ENCODE measurements around the gene WNT11.

The WNT11 gene

DNA sequence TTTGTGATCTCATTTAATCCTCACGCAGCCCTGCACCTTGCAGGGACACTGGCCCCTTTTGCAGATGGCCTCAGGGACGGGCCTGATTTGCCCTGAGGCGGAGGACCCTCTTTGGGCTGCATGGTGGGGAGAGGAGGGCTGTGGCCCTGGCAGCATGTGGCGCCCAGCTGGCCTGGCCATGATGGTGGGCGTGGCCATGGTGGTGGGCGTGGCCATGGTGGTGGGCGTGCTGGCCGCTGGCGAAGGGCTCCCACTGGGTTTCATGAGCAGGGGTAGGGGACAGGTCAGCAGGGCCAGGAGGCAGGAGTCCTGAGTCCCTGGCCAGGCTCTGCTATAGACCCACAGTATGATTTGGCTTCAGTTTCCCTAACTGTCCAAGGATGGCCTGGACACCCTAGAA, 13.1 kb downstream of the WNT11 start:
- H3K4me3 ChIP-seq (ENCODE audit: low read depth, low read length): no peak overlapping the region
- no peaks in the 10 kb centered on the region for H3K9me3 ChIP-seq (ENCODE audit: control insufficient read depth, insufficient read depth, low read length)
- H3K27me3 ChIP-seq (ENCODE audit: control insufficient read depth, insufficient read depth, low read length): no peaks in the 10 kb centered on the region
- no peaks in the 10 kb centered on the region for H3K4me1 ChIP-seq (ENCODE audit: control insufficient read depth, insufficient read depth, low read length)
- H3K36me3 ChIP-seq (ENCODE audit: control insufficient read depth, insufficient read depth, low read length): no peaks in the 10 kb centered on the region
- no peak overlapping the region for H3K9ac ChIP-seq (ENCODE audit: low read depth, low read length)

DNA sequence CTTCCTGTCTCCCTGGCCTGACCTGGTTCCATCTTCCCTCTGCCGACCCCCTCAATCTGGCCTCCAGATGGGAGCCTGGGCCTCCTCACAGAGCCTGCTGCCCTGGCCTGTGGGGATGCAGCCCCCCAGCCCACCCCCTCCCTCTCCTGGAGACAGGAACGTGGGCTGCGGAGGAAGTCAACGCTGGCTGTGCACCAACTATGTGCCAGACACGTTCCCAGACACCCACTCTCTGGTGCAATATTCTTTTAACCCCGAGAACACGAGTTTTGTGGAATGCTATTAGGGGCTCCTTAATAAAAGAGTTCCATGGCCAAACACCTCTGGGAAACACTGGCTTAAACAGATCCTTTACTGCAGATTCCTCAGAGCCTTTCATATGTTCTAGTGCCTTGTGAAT, 15.9 kb downstream of the WNT11 start:
- H3K4me3 ChIP-seq (ENCODE audit: low read depth, low read length): no peak overlapping the region
- no peaks in the 10 kb centered on the region for H3K27me3 ChIP-seq (ENCODE audit: control insufficient read depth, insufficient read depth, low read length)
- no peaks in the 10 kb centered on the region for H3K36me3 ChIP-seq (ENCODE audit: control insufficient read depth, insufficient read depth, low read length)
- H3K4me1 ChIP-seq (ENCODE audit: control insufficient read depth, insufficient read depth, low read length): no peaks in the 10 kb centered on the region
- no peaks in the 10 kb centered on the region for H3K9me3 ChIP-seq (ENCODE audit: control insufficient read depth, insufficient read depth, low read length)
- H3K9ac ChIP-seq (ENCODE audit: low read depth, low read length): no peak overlapping the region

DNA sequence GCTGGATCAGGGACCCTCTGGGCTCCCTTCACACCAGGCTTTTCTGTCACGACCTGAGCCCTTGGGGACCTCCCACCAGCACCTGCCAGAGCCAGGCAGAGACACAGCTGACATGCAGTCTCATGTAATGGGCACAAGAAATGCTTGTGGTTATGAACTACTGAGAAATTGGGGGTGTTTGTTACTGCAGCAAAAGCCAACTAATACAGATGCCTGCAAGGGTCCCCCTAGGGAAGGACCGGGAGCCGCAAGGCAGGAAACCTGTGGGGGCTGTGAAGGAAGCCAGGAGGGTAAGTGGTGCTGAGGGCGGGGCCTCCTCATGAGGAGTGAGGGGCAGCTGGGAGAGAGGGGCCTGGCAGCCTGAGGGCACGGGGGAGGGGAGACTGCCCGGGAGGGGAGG, 16.6 kb downstream of the WNT11 start:
- no peaks in the 10 kb centered on the region for H3K4me1 ChIP-seq (ENCODE audit: control insufficient read depth, insufficient read depth, low read length)
- no peak overlapping the region for H3K9ac ChIP-seq (ENCODE audit: low read depth, low read length)
- no peaks in the 10 kb centered on the region for H3K27me3 ChIP-seq (ENCODE audit: control insufficient read depth, insufficient read depth, low read length)
- H3K4me3 ChIP-seq (ENCODE audit: low read depth, low read length): no peak overlapping the region
- no peaks in the 10 kb centered on the region for H3K9me3 ChIP-seq (ENCODE audit: control insufficient read depth, insufficient read depth, low read length)
- H3K36me3 ChIP-seq (ENCODE audit: control insufficient read depth, insufficient read depth, low read length): no peaks in the 10 kb centered on the region

- H3K4me1 ChIP-seq (ENCODE audit: control insufficient read depth, insufficient read depth, low read length): no peaks in the 10 kb centered on the region
- no peak overlapping the region for H3K9ac ChIP-seq (ENCODE audit: low read depth, low read length)
- H3K27me3 ChIP-seq (ENCODE audit: control insufficient read depth, insufficient read depth, low read length): no peaks in the 10 kb centered on the region
- H3K9me3 ChIP-seq (ENCODE audit: control insufficient read depth, insufficient read depth, low read length): no peaks in the 10 kb centered on the region
- no peaks in the 10 kb centered on the region for H3K36me3 ChIP-seq (ENCODE audit: control insufficient read depth, insufficient read depth, low read length)
- no peak overlapping the region for H3K4me3 ChIP-seq (ENCODE audit: low read depth, low read length)
Measured at GRCh38 chr11:76188873-76189272, 17.4 kb downstream of the WNT11 start.

- H3K36me3 ChIP-seq (ENCODE audit: control insufficient read depth, insufficient read depth, low read length): no peaks in the 10 kb centered on the region
- H3K9ac ChIP-seq (ENCODE audit: low read depth, low read length): no peak overlapping the region
- H3K27me3 ChIP-seq (ENCODE audit: control insufficient read depth, insufficient read depth, low read length): no peaks in the 10 kb centered on the region
Measured at GRCh38 chr11:76186776-76187279, 19.5 kb downstream of the WNT11 start.

DNA sequence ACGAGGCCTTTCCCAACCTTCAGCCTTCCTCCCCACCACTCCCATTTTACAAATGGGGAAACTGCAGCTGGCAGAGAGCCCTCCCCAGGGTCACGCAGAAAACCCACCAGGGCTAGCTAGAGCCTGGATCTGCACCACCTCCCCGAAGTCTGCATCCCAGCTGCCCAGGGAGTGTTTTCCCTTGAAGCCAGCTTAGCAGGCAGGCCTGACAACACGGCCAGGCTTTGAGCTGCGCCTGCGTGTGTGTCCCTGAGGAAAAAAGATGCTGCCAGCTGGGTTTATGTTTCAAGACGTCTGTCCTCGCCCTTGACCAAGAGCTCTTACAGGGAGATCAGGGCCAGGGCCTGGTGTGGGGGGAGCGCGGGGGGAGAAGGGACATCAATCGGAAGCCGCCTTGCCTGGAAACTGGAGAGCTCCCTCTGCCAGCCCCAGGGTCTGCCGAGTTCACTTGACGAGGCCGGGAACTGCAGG, 20.3 kb downstream of the WNT11 start:
- no peaks in the 10 kb centered on the region for H3K4me1 ChIP-seq (ENCODE audit: control insufficient read depth, insufficient read depth, low read length)
- H3K9me3 ChIP-seq (ENCODE audit: control insufficient read depth, insufficient read depth, low read length): no peaks in the 10 kb centered on the region
- H3K9ac ChIP-seq (ENCODE audit: low read depth, low read length): no peak overlapping the region
- H3K27me3 ChIP-seq (ENCODE audit: control insufficient read depth, insufficient read depth, low read length): no peaks in the 10 kb centered on the region
- H3K36me3 ChIP-seq (ENCODE audit: control insufficient read depth, insufficient read depth, low read length): no peaks in the 10 kb centered on the region
- no peak overlapping the region for H3K4me3 ChIP-seq (ENCODE audit: low read depth, low read length)

More at GRCh38 chr11:76186776-76187279, 19.5 kb downstream of the WNT11 start:
- Histone ChIP-seq H3K4me3 (ENCODE audit: low read depth, low read length) (no peak overlapping the region), H3K4me1 (ENCODE audit: control insufficient read depth, insufficient read depth, low read length) (no peaks in the 10 kb centered on the region), H3K9me3 (ENCODE audit: control insufficient read depth, insufficient read depth, low read length) (no peaks in the 10 kb centered on the region)

GRCh38 chr11:76185511-76185910, 20.8 kb downstream of the WNT11 start:
- no peaks in the 10 kb centered on the region for H3K27me3 ChIP-seq (ENCODE audit: control insufficient read depth, insufficient read depth, low read length)
- no peaks in the 10 kb centered on the region for H3K36me3 ChIP-seq (ENCODE audit: control insufficient read depth, insufficient read depth, low read length)
- H3K4me1 ChIP-seq (ENCODE audit: control insufficient read depth, insufficient read depth, low read length): no peaks in the 10 kb centered on the region
- no peaks in the 10 kb centered on the region for H3K9me3 ChIP-seq (ENCODE audit: control insufficient read depth, insufficient read depth, low read length)
- H3K4me3 ChIP-seq (ENCODE audit: low read depth, low read length): no peak overlapping the region
- no peak overlapping the region for H3K9ac ChIP-seq (ENCODE audit: low read depth, low read length)

DNA sequence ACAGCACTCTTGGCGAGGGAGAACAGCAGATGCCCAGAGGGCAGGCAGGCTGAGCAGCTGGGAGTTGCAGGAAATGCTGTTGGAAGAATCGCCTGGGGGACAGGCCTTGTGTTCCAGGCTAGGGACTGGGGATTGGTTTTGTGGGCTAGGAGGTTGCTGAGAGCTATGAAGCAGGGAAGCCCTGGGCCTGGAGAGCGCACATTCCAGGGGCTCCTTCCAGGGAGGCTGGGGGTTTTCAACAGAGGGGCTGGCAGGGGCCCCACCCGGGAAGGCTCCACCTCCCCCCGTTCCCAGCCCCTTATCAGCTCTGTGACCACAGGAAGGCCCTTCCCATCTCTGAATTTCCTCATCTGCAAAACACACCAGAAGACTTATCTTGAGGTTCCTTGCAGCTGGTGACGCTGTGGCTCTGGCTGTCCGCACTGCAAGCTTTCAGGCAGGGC, 21.7 kb downstream of the WNT11 start:
- no peaks in the 10 kb centered on the region for H3K27me3 ChIP-seq (ENCODE audit: control insufficient read depth, insufficient read depth, low read length)

DNA sequence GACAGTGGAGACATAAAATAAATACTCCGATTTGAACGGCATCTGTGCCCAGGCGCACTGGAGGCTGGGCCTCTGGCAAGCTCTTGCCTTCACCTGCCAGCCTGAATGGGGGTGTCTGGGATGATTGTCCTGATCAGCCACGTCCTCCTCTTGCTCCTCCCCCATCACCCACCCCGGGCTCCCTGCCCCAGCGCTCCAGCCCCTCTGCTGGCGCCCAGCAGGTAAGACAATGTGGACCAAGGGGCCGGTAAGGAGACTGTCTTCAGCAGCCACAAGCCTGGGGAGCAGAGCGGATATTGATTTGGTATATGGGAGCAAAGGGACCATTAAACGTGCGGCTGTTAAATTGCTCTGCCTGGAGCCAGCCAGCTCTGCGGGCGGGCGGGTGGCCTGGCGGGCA, 24.9 kb downstream of the WNT11 start:
- H3K36me3 ChIP-seq (ENCODE audit: control insufficient read depth, insufficient read depth, low read length): no peaks in the 10 kb centered on the region
- no peaks in the 10 kb centered on the region for H3K9me3 ChIP-seq (ENCODE audit: control insufficient read depth, insufficient read depth, low read length)
- peaks cover 2% of the 10 kb centered on the region for H3K4me1 ChIP-seq (ENCODE audit: control insufficient read depth, insufficient read depth, low read length)
- H3K27me3 ChIP-seq (ENCODE audit: control insufficient read depth, insufficient read depth, low read length): no peaks in the 10 kb centered on the region
- H3K9ac ChIP-seq (ENCODE audit: low read depth, low read length): no peak overlapping the region
- no peak overlapping the region for H3K4me3 ChIP-seq (ENCODE audit: low read depth, low read length)

More for the DNA sequence above, 21.7 kb downstream of the WNT11 start:
- Histone ChIP-seq H3K36me3 (ENCODE audit: control insufficient read depth, insufficient read depth, low read length) (no peaks in the 10 kb centered on the region), H3K9me3 (ENCODE audit: control insufficient read depth, insufficient read depth, low read length) (no peaks in the 10 kb centered on the region), H3K4me3 (ENCODE audit: low read depth, low read length) (no peak overlapping the region), H3K9ac (ENCODE audit: low read depth, low read length) (no peak overlapping the region), H3K4me1 (ENCODE audit: control insufficient read depth, insufficient read depth, low read length) (no peaks in the 10 kb centered on the region)

GRCh38 chr11:76179147-76179546, 27.2 kb downstream of the WNT11 start:
- H3K27me3 ChIP-seq (ENCODE audit: control insufficient read depth, insufficient read depth, low read length): no peaks in the 10 kb centered on the region
- H3K9me3 ChIP-seq (ENCODE audit: control insufficient read depth, insufficient read depth, low read length): no peaks in the 10 kb centered on the region
- H3K36me3 ChIP-seq (ENCODE audit: control insufficient read depth, insufficient read depth, low read length): no peaks in the 10 kb centered on the region
- no peak overlapping the region for H3K9ac ChIP-seq (ENCODE audit: low read depth, low read length)
- no peak overlapping the region for H3K4me3 ChIP-seq (ENCODE audit: low read depth, low read length)
- peaks cover 2% of the 10 kb centered on the region for H3K4me1 ChIP-seq (ENCODE audit: control insufficient read depth, insufficient read depth, low read length)

DNA sequence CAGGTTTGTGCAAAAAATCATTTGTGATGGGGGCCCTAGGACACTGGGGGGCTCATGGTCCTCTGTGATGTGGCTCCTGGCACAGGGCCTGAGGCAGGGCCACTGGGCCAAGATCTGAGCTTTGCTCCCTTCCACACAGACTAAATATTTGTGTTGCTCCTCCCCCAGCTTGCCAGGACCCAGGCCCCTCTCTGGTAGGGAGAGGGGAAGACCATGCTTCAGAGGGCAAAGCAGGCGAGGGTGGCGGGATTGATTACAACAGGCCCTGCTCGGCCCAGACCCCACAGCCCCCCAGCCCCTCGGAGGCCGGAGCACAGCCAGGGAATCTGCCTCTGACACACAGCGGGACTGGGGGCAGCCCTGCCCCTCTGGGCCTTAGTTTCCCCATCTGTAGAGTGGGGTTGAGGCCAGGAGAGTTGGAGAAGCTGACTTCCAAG, 29.0 kb downstream of the WNT11 start:
- no peaks in the 10 kb centered on the region for H3K27me3 ChIP-seq (ENCODE audit: control insufficient read depth, insufficient read depth, low read length)
- no peak overlapping the region for H3K4me3 ChIP-seq (ENCODE audit: low read depth, low read length)
- H3K9ac ChIP-seq (ENCODE audit: low read depth, low read length): no peak overlapping the region
- H3K9me3 ChIP-seq (ENCODE audit: control insufficient read depth, insufficient read depth, low read length): no peaks in the 10 kb centered on the region
- peaks cover 2% of the 10 kb centered on the region for H3K4me1 ChIP-seq (ENCODE audit: control insufficient read depth, insufficient read depth, low read length)
- no peaks in the 10 kb centered on the region for H3K36me3 ChIP-seq (ENCODE audit: control insufficient read depth, insufficient read depth, low read length)

DNA sequence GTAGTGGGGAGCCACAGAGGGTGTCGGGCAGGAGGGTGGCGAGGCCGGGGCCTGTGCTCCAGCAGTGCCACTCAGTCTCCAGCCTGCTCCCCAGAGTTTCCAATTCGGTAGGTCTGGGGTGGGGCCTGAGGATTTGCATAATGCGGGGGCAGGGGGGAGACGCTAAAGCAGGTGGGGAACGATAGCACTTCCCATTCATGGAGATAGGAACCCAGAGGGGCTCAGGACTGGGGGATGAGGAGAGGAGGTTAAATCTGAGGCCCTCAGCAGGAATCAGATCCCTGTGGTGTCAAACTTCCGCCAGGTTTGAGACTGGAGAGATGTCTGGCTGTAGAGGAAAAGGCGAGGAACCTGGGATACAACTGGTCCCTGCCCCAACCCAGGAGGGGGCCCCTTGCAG, 29.8 kb downstream of the WNT11 start:
- no peaks in the 10 kb centered on the region for H3K9me3 ChIP-seq (ENCODE audit: control insufficient read depth, insufficient read depth, low read length)
- H3K9ac ChIP-seq (ENCODE audit: low read depth, low read length): no peak overlapping the region
- H3K4me1 ChIP-seq (ENCODE audit: control insufficient read depth, insufficient read depth, low read length): peaks cover 2% of the 10 kb centered on the region
- H3K36me3 ChIP-seq (ENCODE audit: control insufficient read depth, insufficient read depth, low read length): no peaks in the 10 kb centered on the region
- H3K27me3 ChIP-seq (ENCODE audit: control insufficient read depth, insufficient read depth, low read length): no peaks in the 10 kb centered on the region
- H3K4me3 ChIP-seq (ENCODE audit: low read depth, low read length): no peak overlapping the region
